SH-SY5Y (cell line): ENCODE results near the gene CNGB1.

Source experiments
- GATA2 ChIP-seq: IDR thresholded peaks from 2 replicates; pipeline ENCODE4 v1.6.1; 2011; ENCODE audit warnings: mild to moderate bottlenecking, low read depth, low read length
- GATA3 ChIP-seq: IDR thresholded peaks from 2 replicates; pipeline ENCODE4 v1.6.1; 2011; ENCODE audit warnings: low read depth, mild to moderate bottlenecking, low read length, moderate library complexity

DNA sequence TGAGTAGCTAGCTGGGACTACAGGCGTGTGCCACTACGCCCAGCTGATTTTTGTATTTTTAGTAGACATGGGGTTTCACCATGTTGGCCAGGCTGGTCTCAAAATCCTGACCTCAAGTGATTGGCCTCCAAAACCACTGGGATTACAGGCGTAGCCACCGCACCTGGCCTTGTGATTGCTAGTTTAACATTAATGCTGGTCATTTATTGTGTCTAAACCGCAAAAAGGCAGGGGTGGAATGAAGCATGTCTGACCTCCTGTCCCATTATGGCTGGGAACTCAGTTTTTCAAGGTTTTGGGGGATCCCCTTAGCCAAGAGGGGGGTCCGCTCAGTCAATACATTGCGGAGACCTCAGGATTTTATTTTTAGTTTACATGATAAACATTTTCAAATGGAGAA lies 10.7 kb upstream of the CNGB1 start:
- TF ChIP-seq GATA2 (no peak), GATA3 (no peak)
